Measurements from ENCODE around the gene PODN. TPM values are rescaled to one million over a fixed set of nuclear protein-coding genes. Genes with fewer than 3 reads are reported as not detected.

PODN gene
- total RNA-seq, 2 experiments from 2014 or later = not detected

DNA sequence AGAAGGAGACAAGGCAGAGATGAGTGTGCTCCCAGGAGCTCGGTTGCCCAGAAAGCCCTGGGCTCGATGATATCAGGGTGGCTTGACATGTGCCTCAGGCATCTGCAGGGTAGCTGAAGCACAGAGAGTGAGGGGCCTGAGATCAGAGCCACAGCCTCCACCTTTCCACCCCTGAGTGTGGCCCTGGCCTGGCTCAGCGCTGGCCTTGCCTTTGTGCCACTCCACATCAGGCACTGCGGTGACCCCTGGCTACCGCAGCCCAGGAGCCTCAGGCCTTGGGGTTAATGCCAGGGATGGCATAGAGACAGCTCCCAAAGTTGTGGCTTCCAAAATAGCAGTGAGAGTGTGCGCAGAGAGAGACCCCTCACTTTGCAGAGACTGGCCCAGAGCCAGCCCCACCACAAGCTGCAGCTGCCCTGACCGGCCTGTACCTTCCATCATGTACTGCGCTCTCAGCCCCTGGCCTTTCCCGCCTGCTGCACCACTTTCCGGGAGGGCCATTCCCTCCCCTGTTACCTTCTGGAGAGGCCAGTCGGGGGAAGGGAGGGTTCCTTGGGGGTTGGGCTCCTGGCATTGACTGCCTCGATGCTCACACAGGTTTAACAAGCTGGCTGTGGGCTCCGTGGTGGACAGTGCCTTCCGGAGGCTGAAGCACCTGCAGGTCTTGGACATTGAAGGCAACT lies 19.5 kb downstream of the PODN start:
- no peak overlapping the region for H3K27ac Mint-ChIP-seq
- CTCF ChIA-PET = no interaction called here
- ATAC-seq = no peak
- no peaks in the 10 kb centered on the region for H3K36me3 Mint-ChIP-seq
- H3K4me1 Mint-ChIP-seq = no peaks in the 10 kb centered on the region
- DNase-seq = no peak
- H3K4me3 Mint-ChIP-seq = no peak overlapping the region
- no peaks in the 10 kb centered on the region for H3K9me3 Mint-ChIP-seq (ENCODE audit: low read depth)
- H3K27me3 Mint-ChIP-seq = no peaks in the 10 kb centered on the region

DNA sequence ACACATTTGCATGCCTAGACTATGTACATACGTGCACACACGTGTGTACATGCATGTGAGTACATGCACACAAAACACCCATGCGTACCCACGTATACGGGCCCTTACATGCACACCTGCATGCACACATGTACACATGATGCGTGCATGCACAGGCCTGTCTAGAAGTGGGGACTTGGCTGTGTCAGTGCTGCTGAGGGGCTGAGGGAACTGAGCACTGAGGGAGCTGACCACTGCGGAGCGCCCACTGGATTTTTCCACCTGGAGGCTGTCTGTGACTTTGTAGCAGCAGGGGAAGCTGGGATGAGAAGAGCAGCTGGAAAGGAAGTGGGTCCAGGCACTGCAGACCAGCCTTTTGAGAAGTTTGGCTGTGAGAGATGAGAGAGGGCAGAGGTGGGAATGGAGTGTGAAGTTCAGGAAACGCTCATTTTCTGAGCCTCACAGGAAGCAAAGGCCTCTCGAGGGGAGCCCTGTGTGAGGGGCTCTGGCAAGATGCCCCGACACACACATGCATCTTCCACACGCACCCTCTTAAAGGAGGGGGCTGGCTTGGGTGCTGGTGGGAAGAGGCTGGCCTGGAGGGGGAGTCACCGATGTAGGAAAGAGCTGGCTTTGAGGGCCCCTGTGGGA lies 20.9 kb downstream of the PODN start:
- no peaks in the 10 kb centered on the region for H3K36me3 Mint-ChIP-seq
- H3K9me3 Mint-ChIP-seq (ENCODE audit: low read depth) = no peaks in the 10 kb centered on the region
- CTCF ChIA-PET = no interaction called here
- no peak overlapping the region for H3K4me3 Mint-ChIP-seq
- DNase-seq = no peak
- no peak overlapping the region for H3K27ac Mint-ChIP-seq
- no peak for ATAC-seq
- H3K4me1 Mint-ChIP-seq = no peaks in the 10 kb centered on the region
- no peaks in the 10 kb centered on the region for H3K27me3 Mint-ChIP-seq

DNA sequence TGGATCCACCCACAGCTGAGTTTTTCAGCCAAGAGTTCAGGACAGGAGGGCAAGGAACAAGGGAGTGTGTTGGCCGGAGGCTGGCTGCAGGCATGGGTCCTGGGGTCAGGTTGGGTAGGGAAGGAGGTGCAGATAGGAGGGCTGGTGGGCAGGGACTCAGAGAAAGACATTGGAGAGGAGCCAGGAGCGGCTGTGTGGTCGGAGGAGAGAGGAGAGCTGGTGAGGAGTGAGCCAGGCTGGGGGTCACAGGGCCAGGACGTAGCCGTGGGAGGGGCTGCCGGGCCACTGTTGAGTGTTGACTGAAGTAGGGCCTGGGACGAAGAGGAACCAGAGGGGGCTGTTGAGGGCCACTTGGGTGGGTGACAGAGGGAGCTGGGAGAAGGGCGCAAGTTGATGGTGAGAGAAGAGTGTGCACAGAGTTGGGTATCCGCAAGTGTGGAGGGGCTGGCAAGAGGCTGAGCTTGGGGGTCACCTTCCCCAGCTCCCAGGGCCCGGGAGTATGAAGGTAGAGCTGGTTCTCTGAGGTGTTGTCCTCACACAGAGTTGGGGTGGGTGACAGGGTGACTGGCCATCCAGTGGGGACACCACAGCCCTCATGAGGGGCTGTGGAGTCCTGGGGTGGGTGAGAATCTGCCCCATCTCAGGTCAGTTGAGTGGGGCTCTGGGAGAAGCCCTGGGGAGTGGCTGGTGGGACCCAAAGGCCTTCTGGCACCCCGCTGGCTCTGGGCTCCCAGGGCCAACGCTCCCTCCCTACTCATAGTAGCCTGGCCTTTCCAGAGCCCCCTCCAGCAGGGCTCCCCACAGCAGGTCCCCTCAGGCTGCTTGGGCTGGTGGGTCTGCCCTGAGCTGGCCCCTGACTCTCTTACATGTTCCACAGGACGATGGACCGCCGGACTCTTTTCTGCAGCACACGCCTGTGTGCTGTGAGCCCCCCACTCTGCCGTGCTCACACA lies 21.9 kb downstream of the PODN start:
- DNase-seq (no peak), ATAC-seq (no peak)
- H3K27me3 Mint-ChIP-seq = no peaks in the 10 kb centered on the region
- CTCF ChIA-PET = no interaction called here
- H3K4me3 Mint-ChIP-seq = no peak overlapping the region
- no peaks in the 10 kb centered on the region for H3K9me3 Mint-ChIP-seq (ENCODE audit: low read depth)
- no peaks in the 10 kb centered on the region for H3K36me3 Mint-ChIP-seq
- no peak overlapping the region for H3K27ac Mint-ChIP-seq
- no peaks in the 10 kb centered on the region for H3K4me1 Mint-ChIP-seq

DNA sequence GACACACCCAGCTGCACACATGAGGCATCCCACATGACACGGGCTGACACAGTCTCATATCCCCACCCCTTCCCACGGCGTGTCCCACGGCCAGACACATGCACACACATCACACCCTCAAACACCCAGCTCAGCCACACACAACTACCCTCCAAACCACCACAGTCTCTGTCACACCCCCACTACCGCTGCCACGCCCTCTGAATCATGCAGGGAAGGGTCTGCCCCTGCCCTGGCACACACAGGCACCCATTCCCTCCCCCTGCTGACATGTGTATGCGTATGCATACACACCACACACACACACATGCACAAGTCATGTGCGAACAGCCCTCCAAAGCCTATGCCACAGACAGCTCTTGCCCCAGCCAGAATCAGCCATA lies 22.6 kb downstream of the PODN start:
- no peaks in the 10 kb centered on the region for H3K36me3 Mint-ChIP-seq
- no peak for ATAC-seq
- no peak for DNase-seq
- H3K27me3 Mint-ChIP-seq = no peaks in the 10 kb centered on the region
- no peaks in the 10 kb centered on the region for H3K4me1 Mint-ChIP-seq
- H3K9me3 Mint-ChIP-seq (ENCODE audit: low read depth) = no peaks in the 10 kb centered on the region
- no peak overlapping the region for H3K4me3 Mint-ChIP-seq
- CTCF ChIA-PET = no interaction called here
- no peak overlapping the region for H3K27ac Mint-ChIP-seq

DNA sequence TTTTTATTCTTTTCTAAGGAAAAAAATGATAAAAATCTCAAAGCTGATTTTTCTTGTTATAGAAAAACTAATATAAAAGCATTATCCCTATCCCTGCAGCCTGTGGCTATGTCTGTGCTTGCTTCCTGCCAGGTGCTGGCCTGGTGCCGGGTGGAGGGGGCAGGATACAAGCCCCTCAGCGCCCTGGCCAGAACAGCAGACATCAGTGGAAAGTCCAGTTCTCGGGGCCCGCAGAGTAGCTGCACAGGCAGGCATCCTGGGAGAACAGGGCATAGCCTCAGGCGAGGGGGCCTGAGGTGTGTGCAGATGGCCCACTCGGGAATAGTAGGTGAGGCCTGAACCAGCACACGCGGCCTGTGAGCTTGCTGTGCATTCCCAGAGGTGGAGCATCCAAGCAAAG lies 23.4 kb downstream of the PODN start:
- ATAC-seq = no peak
- DNase-seq = no peak
- Mint-ChIP-seq H3K27me3 (no peaks in the 10 kb centered on the region), H3K4me1 (no peaks in the 10 kb centered on the region), H3K36me3 (no peaks in the 10 kb centered on the region), H3K9me3 (ENCODE audit: low read depth) (no peaks in the 10 kb centered on the region), H3K4me3 (no peak overlapping the region), H3K27ac (no peak overlapping the region)
- CTCF ChIA-PET = no interaction called here

DNA sequence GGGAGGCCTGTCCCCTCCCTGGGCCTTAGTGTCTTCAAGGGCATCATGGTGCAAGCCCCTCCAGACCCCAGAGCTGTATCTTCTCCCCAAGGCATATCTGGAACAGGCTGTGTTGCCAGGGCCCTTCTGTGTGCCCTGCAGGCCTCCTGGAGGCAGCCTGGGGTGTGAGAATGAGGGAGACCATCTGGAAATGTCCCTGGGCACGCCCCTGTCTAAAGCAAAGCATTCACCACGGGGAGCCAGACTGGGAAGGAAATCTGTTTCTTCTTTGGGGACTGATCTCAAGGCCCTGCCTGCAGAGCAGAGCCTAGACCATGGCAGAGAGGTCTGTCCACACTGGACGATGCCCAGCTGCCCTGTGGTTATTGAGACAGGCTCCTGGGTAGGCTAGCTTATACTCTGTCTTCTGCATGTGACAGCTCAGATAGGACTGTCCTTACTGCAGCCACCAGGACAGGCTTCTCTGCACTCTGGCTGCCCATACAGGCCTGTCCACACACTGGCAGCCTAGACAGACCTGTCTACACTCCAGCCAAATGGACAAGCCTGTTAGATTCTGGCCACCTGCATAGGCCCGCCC lies 24.6 kb downstream of the PODN start:
- Mint-ChIP-seq H3K27ac (no peak overlapping the region), H3K9me3 (ENCODE audit: low read depth) (no peaks in the 10 kb centered on the region), H3K27me3 (no peaks in the 10 kb centered on the region), H3K36me3 (no peaks in the 10 kb centered on the region), H3K4me3 (no peak overlapping the region), H3K4me1 (no peaks in the 10 kb centered on the region)
- CTCF ChIA-PET = interaction anchor here (1.5 kb wide), 1 partner anchor 164 kb away, joined by 3 read pairs; the partner anchor contains the start of gene ECHDC2
- ATAC-seq (no peak), DNase-seq (no peak)

DNA sequence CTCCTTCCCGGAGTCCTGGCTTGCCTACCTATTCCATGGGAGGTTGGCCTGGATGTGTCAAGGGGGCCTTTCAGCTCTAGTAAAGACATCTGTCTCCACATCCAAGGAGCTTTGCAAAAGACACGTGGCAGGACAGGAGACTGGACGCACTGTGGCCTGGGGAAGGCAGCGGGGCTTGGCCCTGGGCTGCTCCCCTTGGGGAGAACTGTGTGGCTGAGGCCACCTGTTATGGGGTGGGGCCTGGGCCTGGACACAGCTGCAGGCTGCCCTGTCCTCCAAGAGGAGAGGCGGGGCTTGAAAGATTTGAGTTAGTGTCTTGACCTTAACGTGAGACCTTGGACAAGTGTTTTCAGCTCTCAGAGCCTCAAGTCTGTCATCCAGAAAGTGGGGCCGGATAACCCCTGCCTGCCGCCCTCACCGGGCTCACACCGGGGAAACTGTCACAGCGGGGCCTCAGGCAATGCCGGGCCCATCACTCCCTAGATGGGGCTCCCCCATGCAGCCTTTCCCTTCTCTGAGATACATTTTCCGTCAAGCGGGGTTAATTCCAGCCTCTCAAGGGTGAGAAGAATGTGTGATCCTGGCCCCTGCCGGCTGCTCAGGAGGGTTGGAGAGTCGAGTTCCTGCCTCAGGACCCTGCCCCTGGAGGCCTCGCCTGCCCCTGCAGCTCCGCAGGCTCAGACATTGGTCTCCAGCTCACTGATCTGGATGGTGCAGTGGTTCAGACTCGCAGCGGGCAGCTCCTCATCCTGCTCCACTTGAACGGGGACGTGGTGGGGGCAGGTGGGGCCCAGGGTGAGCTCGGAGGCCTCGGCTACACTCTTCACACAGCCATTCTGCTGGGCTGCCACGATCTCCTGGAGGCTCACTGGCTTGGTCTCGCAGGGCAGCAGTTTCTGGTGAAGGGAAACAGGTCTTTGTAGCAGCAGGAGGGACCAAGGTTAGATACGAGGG lies 25.6 kb downstream of the PODN start:
- ATAC-seq (no peak), DNase-seq (no peak)
- no peaks in the 10 kb centered on the region for H3K36me3 Mint-ChIP-seq
- no peaks in the 10 kb centered on the region for H3K9me3 Mint-ChIP-seq (ENCODE audit: low read depth)
- H3K4me3 Mint-ChIP-seq = no peak overlapping the region
- H3K27me3 Mint-ChIP-seq = no peaks in the 10 kb centered on the region
- no peaks in the 10 kb centered on the region for H3K4me1 Mint-ChIP-seq
- CTCF ChIA-PET = interaction anchor here (1.5 kb wide), 1 partner anchor 165 kb away, joined by 3 read pairs; the partner anchor contains the start of gene ECHDC2
- no peak overlapping the region for H3K27ac Mint-ChIP-seq

DNA sequence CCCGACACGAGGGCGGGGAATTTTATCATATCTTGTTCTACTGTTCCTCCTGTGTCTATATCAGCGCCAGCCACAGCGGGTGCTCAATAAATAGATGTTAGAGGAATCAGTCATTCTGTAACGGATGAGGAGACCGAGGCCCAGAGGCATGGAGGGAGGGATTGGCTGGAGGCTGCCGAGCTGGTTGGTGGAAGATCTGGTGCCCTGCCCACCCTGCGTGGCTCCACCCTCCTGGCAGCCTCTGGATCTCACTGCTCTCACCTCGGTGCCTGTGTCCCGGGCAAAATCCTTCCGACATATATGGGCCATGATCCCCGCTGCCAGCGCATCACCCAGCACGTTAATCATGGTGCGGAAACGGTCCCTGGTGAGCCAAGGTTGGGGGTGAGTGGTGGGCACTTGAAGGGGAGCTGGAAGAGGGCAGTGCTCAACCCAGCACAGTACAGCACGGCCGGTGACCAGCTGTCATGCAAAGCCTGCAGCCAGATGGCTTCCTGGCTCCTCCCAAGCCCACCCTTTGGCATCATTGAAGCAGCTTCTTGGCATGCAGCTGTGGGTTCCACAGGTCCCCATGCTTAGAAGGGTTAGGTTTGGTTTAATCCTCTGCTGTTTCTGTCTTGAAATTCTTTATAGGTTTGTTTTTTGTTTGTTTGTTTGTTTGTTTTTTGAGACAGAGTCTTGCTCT lies 26.7 kb downstream of the PODN start:
- H3K27ac Mint-ChIP-seq = no peak overlapping the region
- no peaks in the 10 kb centered on the region for H3K9me3 Mint-ChIP-seq (ENCODE audit: low read depth)

DNA sequence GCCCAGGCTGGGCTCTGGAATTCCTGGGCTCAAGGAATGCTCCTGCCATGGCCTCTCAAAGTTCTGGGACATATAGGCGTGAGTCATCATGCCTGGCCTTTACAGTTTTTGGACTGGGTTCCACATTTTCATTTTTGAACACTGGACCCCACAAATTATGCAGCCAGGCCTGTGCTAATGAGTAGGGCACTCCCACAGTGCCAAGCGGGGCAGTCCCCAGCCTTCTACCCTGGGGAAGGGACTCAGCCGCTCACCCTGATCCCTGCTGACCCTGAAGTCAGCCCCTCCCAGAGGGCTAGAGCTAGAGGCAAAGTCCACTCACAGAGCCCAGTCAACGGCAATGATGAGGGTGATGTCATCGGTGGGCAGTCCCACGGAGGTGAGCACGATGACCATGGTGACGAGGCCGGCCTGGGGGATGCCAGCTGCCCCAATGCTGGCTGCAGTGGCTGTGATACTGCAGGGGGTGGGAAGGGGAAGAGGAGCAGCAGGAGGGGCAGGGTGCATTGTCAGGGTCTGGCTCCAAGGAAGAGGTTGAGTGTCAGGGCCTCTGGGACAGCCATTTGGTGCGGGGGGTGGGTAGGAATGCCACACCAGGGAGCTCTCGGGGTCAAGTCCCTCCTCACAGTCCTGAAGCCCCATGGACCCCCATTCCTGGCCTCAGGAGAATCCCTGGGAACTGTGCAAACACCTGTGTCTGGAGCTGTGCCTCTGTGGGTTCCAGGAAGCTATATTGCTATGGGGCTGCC lies 27.6 kb downstream of the PODN start:
- no peak overlapping the region for H3K4me3 Mint-ChIP-seq
- no peaks in the 10 kb centered on the region for H3K4me1 Mint-ChIP-seq
- H3K9me3 Mint-ChIP-seq (ENCODE audit: low read depth) = no peaks in the 10 kb centered on the region
- no peaks in the 10 kb centered on the region for H3K27me3 Mint-ChIP-seq
- no peaks in the 10 kb centered on the region for H3K36me3 Mint-ChIP-seq
- CTCF ChIA-PET = no interaction called here
- ATAC-seq (no peak), DNase-seq (no peak)
- H3K27ac Mint-ChIP-seq = no peak overlapping the region

More for the DNA sequence above, 26.7 kb downstream of the PODN start:
- CTCF ChIA-PET = no interaction called here
- Mint-ChIP-seq H3K27me3 (no peaks in the 10 kb centered on the region), H3K4me3 (no peak overlapping the region), H3K36me3 (no peaks in the 10 kb centered on the region), H3K4me1 (no peaks in the 10 kb centered on the region)
- no peak for DNase-seq
- ATAC-seq = no peak

DNA sequence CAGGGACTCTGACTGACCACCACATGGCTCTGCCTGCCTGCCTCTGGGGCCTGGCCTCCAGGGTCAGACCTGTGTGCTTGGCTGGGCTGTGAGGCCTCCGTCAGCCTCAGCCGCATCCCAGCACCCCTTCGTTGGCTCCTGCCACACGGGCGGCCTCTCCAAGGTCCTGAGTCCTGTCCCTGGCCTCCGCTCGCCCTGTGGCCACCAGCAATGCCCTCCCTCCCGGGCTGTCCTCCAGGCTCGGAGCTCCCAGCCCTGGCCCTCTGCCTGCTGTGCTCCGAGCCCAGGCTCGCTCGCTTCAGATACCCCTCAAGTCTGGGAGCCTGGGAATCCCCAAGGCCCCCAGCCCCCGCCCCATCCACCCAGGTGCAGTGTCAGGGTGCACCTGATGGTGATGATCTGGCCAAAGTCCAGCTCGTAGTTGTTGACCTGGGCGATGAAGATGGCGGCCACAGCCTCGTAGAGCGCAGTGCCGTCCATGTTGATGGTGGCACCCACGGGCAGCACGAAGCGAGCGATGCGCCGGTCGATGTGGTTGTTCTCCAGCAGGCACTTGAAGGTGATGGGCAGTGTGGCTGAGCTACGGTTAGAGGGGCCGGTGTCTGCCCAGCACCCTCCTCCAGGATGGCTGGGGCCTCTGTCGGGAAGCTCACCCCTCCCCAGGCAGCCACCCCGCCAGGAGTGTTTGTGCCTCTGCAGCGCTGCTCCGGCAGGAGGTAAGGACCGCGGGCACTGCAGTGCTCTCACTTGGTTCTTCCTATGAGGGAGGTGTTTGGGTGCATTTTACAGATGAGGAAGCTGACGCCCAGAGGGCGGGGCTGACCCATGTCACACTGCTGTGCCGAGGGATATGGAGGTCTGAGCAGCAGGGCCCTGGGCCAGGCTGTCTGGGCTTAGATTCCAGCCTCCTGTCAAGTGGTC lies 28.5 kb downstream of the PODN start:
- DNase-seq (no peak), ATAC-seq (no peak)
- no peaks in the 10 kb centered on the region for H3K9me3 Mint-ChIP-seq (ENCODE audit: low read depth)
- H3K36me3 Mint-ChIP-seq = no peaks in the 10 kb centered on the region
- no peak overlapping the region for H3K27ac Mint-ChIP-seq
- H3K4me1 Mint-ChIP-seq = no peaks in the 10 kb centered on the region
- CTCF ChIA-PET = no interaction called here
- H3K4me3 Mint-ChIP-seq = no peak overlapping the region
- no peaks in the 10 kb centered on the region for H3K27me3 Mint-ChIP-seq
